GM15510 (cell line): ENCODE measurements around the gene RPL36.

Experiments
- POLR2A ChIP-seq: IDR thresholded peaks from 3 replicates; pipeline ENCODE4 v1.6.1; 2011; ENCODE audit warnings: borderline replicate concordance; ENCODE audit not compliant: insufficient read length; ENCODE audit errors: extremely low read depth

The RPL36 gene

GRCh38 chr19:5666921-5667610, 23.0 kb upstream of the RPL36 start:
- TF ChIP-seq POLR2A = no peak

GRCh38 chr19:5667751-5668271, 22.3 kb upstream of the RPL36 start:
- TF ChIP-seq POLR2A = no peak

DNA sequence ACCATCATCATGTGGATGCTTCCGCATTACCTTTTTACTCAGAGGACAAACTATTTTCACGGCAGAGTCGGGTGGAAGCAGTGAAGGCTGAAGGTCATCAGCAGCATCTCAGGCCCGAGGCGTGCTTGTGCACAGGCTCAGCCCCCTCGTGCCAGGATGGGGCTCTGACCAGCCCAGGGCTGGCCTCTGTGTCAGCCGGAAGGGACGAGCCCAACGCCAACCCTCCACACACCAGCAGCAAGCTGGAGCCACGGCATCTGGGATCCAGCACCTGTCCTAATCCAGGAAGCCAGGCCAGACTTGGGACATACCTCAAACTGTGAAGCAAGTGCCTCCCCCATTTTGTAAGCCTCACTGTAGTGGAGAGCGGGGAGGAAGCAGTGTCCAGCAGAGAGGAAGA, 20.9 kb upstream of the RPL36 start:
- TF ChIP-seq POLR2A = no peak

- no peak for TF ChIP-seq POLR2A
These were observed 18.5 kb upstream of the RPL36 start for GRCh38 chr19:5671600-5671999.

- no peak for TF ChIP-seq POLR2A
These were observed 17.2 kb upstream of the RPL36 start for GRCh38 chr19:5672708-5673459.

DNA sequence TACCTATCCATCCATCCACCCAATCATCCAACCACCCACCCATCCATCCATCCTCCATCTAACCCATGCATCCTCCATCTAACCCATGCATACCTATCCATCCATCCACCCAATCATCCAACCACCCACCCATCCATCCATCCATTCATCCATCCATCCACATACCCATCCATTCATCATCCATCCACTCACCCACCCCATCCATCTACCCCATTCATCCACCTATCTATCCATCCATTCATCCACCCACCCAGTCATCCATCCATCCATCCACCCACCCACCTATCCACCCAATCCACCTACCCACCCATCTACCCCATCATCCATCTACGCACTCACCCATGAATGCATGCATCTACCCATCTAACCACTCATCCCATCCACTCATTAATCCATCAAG, 16.3 kb upstream of the RPL36 start:
- TF ChIP-seq POLR2A = no peak

DNA sequence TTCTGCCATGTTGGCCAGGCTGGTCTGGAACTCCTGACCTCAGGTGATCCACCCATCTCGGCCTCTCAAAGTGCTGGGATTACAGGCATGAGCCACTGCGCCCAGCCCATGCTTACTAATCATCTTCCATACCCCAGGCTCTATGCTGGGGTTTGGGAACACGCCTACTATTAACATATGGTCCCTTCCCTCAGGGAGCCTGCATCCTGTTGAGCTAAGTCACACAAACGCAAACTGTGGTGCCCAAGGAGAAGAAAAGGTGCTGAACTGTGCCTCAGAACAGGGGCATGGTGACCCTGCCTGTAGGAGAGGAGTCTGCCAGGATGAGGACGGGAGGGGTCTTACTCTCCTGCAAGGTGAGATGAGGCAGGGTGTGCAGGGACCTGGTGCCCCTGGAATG, 15.4 kb upstream of the RPL36 start:
- TF ChIP-seq POLR2A = no peak

- TF ChIP-seq POLR2A = no peak
These were observed 13.9 kb upstream of the RPL36 start for GRCh38 chr19:5676105-5676771.

DNA sequence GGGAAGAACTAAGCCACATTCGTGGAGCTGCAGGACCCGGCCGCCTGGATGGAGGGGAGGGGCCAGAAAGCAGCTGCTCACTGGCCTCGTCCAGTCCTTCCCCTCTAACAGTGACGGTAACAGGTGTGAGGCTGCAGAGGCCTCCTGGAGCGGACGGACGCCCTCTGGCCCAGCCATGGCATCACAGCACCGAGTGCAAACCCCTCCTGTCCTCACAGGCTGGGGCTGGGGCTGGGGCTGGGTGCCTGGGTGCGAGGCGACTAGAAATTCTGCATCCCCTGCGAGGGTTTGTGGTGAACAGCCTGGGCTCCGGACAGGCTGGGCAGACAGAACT, 13.4 kb upstream of the RPL36 start:
- TF ChIP-seq POLR2A = no peak

DNA sequence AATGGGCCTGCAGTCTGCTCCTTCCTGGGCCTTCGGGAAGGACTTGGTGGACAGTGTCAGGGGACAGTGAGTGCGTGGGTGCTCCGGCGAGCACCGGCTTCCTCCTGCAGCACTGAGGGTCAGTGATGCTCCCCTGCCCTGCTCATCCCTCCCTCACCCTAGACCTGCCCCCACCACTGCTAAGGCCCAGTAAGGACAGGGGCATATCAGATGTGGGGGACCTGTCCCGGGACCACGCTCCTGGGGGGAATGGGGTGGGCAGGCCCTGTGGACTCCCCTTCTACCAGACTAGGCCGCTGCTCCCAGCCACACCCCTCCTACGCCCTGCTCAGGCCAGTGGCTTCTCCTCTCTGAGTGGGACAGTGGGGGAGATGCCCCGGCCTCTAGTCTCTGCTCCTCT, 13.0 kb upstream of the RPL36 start:
- no peak for TF ChIP-seq POLR2A

DNA sequence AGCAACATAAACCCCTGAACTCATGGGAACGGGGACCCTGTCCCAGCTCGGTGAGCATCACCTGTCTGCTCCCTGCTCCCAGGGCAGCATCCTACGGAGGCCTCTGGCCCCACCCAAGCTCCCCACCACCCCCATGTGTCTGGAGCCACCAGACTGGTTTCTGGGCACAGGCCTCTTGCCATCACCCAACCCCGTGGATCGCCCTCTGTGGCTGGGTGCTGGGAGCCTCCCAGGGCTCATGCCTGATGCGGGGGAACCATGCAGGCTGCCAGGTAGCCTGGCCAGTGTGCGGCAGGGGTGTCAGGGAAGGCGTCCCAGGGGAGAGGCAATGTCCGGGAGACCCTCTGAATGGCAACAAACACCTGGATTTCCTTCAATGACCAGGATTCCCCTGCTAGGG, 12.5 kb upstream of the RPL36 start:
- TF ChIP-seq POLR2A = peak; percentile 17

DNA sequence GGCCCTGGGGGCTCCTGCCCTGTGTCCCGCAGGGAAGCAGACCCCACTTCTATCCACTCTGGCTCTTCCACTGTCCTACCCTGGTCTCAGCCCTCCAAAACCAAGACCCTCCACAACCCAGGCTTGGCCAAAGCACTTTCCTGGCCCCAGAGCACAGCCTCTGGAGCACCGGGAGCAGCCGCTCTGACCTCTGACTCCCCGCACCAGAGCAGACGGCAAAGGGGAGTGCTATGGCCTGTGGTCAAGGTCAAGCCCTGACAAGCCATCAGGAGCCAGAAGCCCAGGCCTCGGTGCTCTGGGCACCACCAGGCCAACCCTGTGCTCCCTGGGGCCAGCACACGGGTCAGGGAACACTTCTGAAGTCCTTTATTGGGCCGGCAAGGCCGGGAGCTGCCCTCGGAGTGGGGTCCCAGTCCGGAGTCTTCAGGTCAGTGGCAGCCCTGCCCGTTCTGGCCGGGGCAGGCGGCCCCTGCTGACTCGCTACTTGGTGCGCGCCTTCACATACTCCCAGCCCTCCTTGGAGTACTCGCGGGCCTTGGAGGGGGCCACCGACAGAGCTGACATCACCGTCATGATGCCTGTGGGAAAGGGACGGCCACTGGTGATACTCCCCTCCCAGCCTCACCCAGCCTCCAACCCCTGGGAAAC, 11.9 kb upstream of the RPL36 start:
- TF ChIP-seq POLR2A = no peak

GRCh38 chr19:5679289-5680083, 10.6 kb upstream of the RPL36 start:
- no peak for TF ChIP-seq POLR2A

DNA sequence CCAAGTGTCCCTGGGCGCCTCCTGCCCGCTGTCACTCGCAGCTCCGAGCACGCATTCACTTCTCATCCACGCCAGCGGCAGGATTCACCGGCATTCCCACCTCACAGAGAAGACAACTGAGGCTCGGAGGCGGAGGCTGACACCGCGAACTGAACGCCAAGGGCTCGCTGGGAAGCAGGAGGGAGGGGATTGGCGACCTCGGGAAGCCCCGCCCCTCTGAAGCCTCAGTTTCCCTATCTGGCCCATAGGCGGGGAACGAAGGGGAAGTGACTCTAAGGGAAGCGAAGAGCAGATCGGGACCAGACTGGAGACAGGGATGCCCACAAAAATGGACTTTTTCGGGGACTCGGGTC, 10.0 kb upstream of the RPL36 start:
- no peak for TF ChIP-seq POLR2A
